Neuron (in vitro differentiated cells): ENCODE results near the gene KIF16B.

Experiments used
- H2AFZ ChIP-seq: one replicate; pipeline ENCODE4 v1.6.1; 2013; ENCODE audit warnings: low read depth, mild to moderate bottlenecking, inconsistent platforms, low read length, moderate library complexity
- H3K27me3 ChIP-seq: one replicate; pipeline ENCODE4 v1.6.1; 2013; ENCODE audit warnings: low read length; ENCODE audit not compliant: insufficient read depth
- H3K36me3 ChIP-seq: one replicate; pipeline ENCODE4 v1.6.1; 2013; ENCODE audit warnings: low read length; ENCODE audit not compliant: insufficient read depth
- H3K4me1 ChIP-seq: one replicate; pipeline ENCODE4 v1.6.1; 2013; ENCODE audit warnings: low read length; ENCODE audit not compliant: insufficient read depth
- H3K4me3 ChIP-seq: 2 replicates; pipeline ENCODE4 v1.5.1; 2013; ENCODE audit warnings: mild to moderate bottlenecking, low read length, moderate library complexity
- H3K9me3 ChIP-seq: one replicate; pipeline ENCODE4 v1.6.1; 2013; ENCODE audit warnings: low read length

KIF16B gene

DNA sequence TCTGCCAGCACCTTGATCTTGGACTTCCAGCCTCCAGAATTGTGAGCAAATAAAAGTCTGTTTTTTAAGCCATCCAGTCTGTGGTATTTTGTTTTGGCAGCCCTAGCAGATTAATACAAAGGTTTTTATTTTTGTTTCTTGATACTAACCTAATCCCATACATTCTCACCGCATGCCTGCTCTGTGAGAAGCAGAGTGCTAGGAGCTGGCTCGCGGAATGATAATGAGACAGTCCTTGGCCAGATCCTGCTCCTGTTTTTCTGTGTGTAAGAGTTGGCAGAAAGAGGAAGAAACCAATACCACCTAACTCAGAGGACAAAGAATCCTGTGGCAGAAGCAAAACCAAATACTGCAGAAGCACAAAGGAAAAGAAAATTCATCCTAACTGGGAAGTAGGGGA is 82.6 kb downstream of the KIF16B start:
- H3K4me1 ChIP-seq, result no peaks in the 10 kb centered on the region

DNA sequence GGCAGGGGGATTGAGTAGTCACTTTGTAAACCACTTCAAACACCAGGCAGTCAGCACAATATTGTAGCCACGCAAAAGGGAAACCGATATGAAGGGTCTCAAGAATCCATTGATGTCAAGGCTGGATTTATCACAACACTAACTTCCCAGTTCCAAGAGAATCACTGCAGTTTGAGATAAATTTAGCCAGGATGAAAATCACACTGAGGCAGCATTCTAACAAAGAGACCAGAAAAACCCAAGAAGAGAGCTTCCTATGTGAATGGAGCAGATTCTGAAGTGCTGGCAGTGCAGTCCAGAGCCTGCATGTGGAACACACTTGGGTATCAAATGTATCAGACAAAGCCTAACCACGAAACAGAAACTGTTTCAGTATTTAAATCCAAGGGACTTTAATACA is 84.6 kb downstream of the KIF16B start:
- Histone ChIP-seq H3K27me3 (no peaks in the 10 kb centered on the region), H3K36me3 (no peaks in the 10 kb centered on the region), H3K9me3 (peaks cover 3% of the 10 kb centered on the region), H3K4me1 (no peaks in the 10 kb centered on the region), H2AFZ (no peak overlapping the region), H3K4me3 (no peak overlapping the region)

More for the DNA sequence above, 82.6 kb downstream of the KIF16B start:
- Histone ChIP-seq H2AFZ (no peak overlapping the region), H3K27me3 (no peaks in the 10 kb centered on the region), H3K4me3 (no peak overlapping the region), H3K36me3 (no peaks in the 10 kb centered on the region), H3K9me3 (peaks cover 3% of the 10 kb centered on the region)

- Histone ChIP-seq H3K4me1 (no peaks in the 10 kb centered on the region), H3K27me3 (no peaks in the 10 kb centered on the region), H3K9me3 (peaks cover 3% of the 10 kb centered on the region), H3K36me3 (no peaks in the 10 kb centered on the region), H3K4me3 (no peak overlapping the region), H2AFZ (no peak overlapping the region)
Measured at GRCh38 chr20:16488086-16488485, 85.2 kb downstream of the KIF16B start.

DNA sequence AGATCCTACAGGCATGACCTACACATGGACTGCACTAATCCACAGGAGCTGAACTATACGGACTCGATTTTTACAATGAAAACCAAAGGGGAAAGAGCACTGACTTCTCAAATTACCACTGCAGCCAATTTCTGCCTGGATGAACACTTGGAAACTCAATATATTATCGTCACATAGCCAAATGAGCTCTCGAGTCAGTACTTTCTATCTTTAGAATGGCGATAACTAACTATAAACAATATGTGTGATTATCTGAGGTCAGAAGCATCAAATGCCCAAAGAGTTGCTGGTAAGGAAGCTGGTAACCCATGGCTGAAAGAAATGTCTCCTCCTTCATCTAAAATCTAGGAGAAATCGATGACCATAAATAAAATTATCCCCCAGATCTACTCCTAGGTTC is 86.7 kb downstream of the KIF16B start:
- no peak overlapping the region for H2AFZ ChIP-seq

GRCh38 chr20:16485401-16485800 is 87.8 kb downstream of the KIF16B start:
- no peak overlapping the region for H3K4me3 ChIP-seq

More for the DNA sequence above, 86.7 kb downstream of the KIF16B start:
- Histone ChIP-seq H3K27me3 (no peaks in the 10 kb centered on the region), H3K9me3 (peaks cover 3% of the 10 kb centered on the region), H3K36me3 (no peaks in the 10 kb centered on the region), H3K4me3 (no peak overlapping the region), H3K4me1 (no peaks in the 10 kb centered on the region)

DNA sequence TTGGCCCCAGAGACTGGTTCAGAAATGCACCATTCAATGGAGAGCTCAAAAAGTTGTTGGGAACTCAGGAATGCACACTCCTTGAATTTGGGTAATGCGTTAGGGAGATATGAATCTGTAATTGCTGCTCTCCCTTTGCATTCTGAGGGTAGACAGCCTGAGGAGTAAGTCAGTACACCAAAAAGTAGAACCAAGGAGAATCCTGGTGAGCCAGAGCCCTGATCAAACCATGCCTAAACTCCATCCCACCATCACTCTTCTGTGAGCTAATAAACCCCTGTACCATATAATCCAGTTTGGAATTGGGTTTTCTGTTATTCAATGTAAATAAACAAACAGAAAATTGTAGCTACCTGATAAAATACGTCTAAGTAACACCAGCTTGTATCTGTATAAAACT is 90.2 kb downstream of the KIF16B start:
- no peak overlapping the region for H3K4me3 ChIP-seq
- no peak overlapping the region for H2AFZ ChIP-seq
- no peaks in the 10 kb centered on the region for H3K9me3 ChIP-seq
- H3K4me1 ChIP-seq, result no peaks in the 10 kb centered on the region
- no peaks in the 10 kb centered on the region for H3K36me3 ChIP-seq
- H3K27me3 ChIP-seq, result no peaks in the 10 kb centered on the region

More at GRCh38 chr20:16485401-16485800, 87.8 kb downstream of the KIF16B start:
- Histone ChIP-seq H3K27me3 (no peaks in the 10 kb centered on the region), H2AFZ (no peak overlapping the region), H3K36me3 (no peaks in the 10 kb centered on the region), H3K9me3 (peaks cover 3% of the 10 kb centered on the region), H3K4me1 (no peaks in the 10 kb centered on the region)

DNA sequence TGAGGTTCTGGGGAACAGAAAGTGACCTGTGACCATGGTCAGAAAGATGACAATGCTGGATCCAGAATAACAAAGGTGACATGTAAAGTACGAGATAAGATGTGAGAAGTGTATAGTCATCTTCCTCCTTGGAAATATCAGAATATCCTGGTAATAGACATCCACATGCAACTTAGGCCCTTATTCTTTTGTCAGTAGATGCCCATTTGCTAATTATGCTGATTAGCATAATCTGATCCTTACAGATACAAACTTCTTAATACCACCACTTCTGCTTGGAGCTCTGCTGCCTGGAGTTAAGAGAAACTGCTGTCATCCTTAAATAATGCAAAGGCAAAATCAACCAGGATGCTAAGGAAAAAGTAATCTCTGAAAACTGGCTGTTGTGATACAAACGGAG is 91.3 kb downstream of the KIF16B start:
- Histone ChIP-seq H3K36me3 (no peaks in the 10 kb centered on the region), H2AFZ (no peak overlapping the region), H3K9me3 (no peaks in the 10 kb centered on the region), H3K4me3 (no peak overlapping the region), H3K4me1 (no peaks in the 10 kb centered on the region), H3K27me3 (no peaks in the 10 kb centered on the region)

DNA sequence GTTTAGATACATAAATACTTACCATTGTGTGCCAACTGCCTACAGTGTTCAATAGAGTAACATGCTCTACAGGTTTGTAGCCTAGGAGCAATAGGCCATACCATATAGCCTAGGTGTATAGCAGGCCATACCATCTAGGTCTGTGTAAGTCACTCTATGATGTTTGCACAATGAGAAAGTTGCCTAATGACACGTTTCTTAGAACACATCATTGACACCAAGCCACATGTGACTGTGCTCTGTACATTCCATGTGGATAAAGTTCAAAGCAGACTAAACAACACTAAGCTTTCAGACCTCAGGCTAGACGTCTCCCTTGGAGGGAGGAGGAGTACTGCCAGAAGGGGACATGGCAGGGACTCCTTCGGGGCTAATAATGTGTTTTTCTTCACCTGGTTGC is 93.6 kb downstream of the KIF16B start:
- Histone ChIP-seq H3K4me3 (no peak overlapping the region), H3K9me3 (no peaks in the 10 kb centered on the region), H3K4me1 (peaks cover 9% of the 10 kb centered on the region), H2AFZ (no peak overlapping the region), H3K27me3 (no peaks in the 10 kb centered on the region), H3K36me3 (no peaks in the 10 kb centered on the region)

DNA sequence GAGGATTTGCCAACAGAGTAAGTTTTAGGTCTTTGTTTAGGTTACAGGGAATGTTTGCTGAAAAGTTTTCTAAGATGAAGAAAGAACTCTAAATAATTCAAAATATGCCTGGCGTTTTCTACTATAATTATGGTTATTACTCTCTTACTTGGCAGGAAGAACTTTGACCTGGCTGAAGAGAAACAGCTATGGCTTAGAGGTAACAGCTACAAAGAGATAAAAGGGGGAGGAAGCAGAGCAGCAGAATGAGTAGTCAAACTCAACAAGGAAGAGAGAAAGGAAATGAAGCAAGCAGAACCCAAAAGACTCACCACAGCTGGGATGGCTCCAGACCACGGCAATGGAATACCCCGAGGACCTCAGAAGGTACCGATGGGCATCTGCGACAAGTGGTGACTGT is 95.6 kb downstream of the KIF16B start:
- no peaks in the 10 kb centered on the region for H3K9me3 ChIP-seq
- H2AFZ ChIP-seq, result no peak overlapping the region
- no peaks in the 10 kb centered on the region for H3K27me3 ChIP-seq
- H3K4me3 ChIP-seq, result no peak overlapping the region
- peaks cover 9% of the 10 kb centered on the region for H3K4me1 ChIP-seq
- H3K36me3 ChIP-seq, result no peaks in the 10 kb centered on the region

DNA sequence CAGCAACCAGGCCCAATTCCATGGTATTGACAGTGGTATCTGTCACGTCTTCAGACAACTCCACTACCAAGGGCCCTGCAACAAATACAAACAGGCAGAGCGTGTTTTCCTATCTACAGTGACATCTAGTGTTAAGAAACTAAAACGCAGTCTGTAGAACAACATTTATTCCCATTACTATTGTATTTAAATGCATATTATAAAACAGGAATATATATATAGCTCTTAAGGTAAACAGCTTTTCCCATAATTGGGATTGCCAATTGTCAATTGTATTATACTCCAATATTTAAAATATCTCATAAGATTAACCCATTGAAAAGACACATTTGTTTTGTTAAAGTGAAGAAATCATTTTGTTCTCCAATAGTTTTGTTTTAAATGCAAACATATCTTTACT is 97.2 kb downstream of the KIF16B start:
- Histone ChIP-seq H3K9me3 (no peaks in the 10 kb centered on the region), H3K36me3 (no peaks in the 10 kb centered on the region), H2AFZ (no peak overlapping the region), H3K27me3 (no peaks in the 10 kb centered on the region), H3K4me3 (no peak overlapping the region), H3K4me1 (peaks cover 9% of the 10 kb centered on the region)

DNA sequence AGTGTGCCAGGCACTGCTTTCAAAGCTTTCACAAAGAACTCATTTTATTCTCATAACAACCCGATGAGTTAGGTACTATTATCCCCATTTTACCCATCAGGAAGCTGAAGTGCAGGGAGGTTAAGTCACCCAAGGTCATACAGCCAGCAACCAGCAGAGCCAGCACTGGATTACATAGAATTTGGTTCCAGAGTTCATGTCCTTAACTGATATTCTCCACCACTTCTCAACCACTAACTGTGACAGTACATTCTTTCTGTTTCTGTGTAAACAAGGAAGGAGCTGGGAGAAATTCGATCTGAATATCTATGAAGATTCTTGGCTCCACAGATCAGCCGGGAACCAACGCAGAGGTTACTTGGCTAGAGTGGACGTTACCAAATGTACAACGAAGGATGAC is 98.0 kb downstream of the KIF16B start:
- Histone ChIP-seq H3K9me3 (no peaks in the 10 kb centered on the region), H3K4me3 (no peak overlapping the region), H2AFZ (no peak overlapping the region)

DNA sequence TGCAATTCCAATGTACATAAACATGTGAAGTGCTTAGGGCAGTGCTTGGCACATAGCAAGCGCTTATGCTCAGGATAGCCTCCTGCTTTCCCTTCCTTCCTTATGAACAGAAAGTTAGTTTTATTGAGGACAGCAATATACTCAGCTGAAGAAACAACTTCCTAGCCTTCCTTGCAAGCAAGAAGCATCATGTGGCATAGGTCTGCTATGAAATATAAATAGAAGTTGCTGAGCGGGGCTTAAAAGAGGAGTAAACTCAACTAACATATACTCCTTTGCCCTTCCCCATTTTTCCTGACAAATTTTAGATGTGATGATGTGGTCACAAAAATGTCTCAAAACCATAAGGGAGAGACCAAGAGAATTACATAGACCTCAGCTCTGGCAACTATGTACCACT is 98.9 kb downstream of the KIF16B start:
- H2AFZ ChIP-seq, result no peak overlapping the region
- no peaks in the 10 kb centered on the region for H3K27me3 ChIP-seq
- no peaks in the 10 kb centered on the region for H3K36me3 ChIP-seq
- no peaks in the 10 kb centered on the region for H3K9me3 ChIP-seq
- H3K4me3 ChIP-seq, result no peak overlapping the region
- H3K4me1 ChIP-seq, result peaks cover 9% of the 10 kb centered on the region

More for the DNA sequence above, 98.0 kb downstream of the KIF16B start:
- Histone ChIP-seq H3K27me3 (no peaks in the 10 kb centered on the region), H3K36me3 (no peaks in the 10 kb centered on the region), H3K4me1 (peaks cover 9% of the 10 kb centered on the region)

GRCh38 chr20:16472045-16472872 is 101.0 kb downstream of the KIF16B start:
- Histone ChIP-seq H3K4me3 (no peak overlapping the region), H3K4me1 (peaks cover 9% of the 10 kb centered on the region), H2AFZ (no peak overlapping the region), H3K9me3 (no peaks in the 10 kb centered on the region), H3K27me3 (no peaks in the 10 kb centered on the region), H3K36me3 (no peaks in the 10 kb centered on the region)
